Measurements from ENCODE around the gene ZNF385D.

GRCh38 chr3:21390856-21391255 lies 360.2 kb downstream of the ZNF385D start:
- TF ChIP-seq CTCF (IDR thresholded peaks at IDR 0.05) (no peak), POLR2AphosphoS5 (IDR thresholded peaks at IDR 0.05) (no peak), POLR2A (IDR thresholded peaks at IDR 0.05) (no peak)
